Gastrocnemius medialis (tissue), 4 donors: ENCODE measurements around the gene LAMC3. TPM values are rescaled to one million over a fixed set of nuclear protein-coding genes. Genes with fewer than 3 reads are reported as not detected.
A peak's percentile ranks its signal among the peaks of the same experiment; 100 is the strongest.

Source experiments
- ATAC-seq, 2 donors: fragments of 150-250 bp; one replicate each; pipeline ENCODE4 v1.9.1; 2016
- DNase-seq, 2 donors: peaks; one replicate each; pipeline ENCODE4 v3.0.0-alpha.2; 2019
- H3K27ac ChIP-seq, 4 donors: fragments of 200-600 bp; sonication (generic); 1 replicate in 1 of 4; 2 replicates in 3 of 4; pipeline ENCODE4 v1.5.1; 2016 to 2018; ENCODE audit warnings: mild to moderate bottlenecking in 2 of 4, moderate library complexity in 1 of 4
- H3K27me3 ChIP-seq, 3 donors: fragments of 200-600 bp; sonication (generic) in 2 of 3; 1 replicate in 1 of 3; 2 replicates in 2 of 3; pipeline versions ENCODE4 v1.5.1 to v1.6.0; 2016 to 2019; ENCODE audit warnings: mild to moderate bottlenecking in 1 of 3, moderate library complexity in 1 of 3
- H3K36me3 ChIP-seq, 2 donors: fragments of 200-600 bp; sonication (generic) in 1 of 2; one replicate each; pipeline ENCODE4 v1.5.1; 2017 to 2018
- H3K4me1 ChIP-seq, 2 donors: fragments of 200-600 bp; sonication (generic) in 1 of 2; one replicate each; pipeline ENCODE4 v1.5.1; 2016 to 2017; ENCODE audit warnings: mild to moderate bottlenecking in 2 of 2
- H3K4me3 ChIP-seq, 4 donors: fragments of 200-600 bp; sonication (generic) in 3 of 4; 1 replicate in 1 of 4; 2 replicates in 3 of 4; pipeline ENCODE4 v1.5.1; 2016 to 2019; ENCODE audit warnings: mild to moderate bottlenecking in 2 of 4
- H3K9me3 ChIP-seq, 3 donors: fragments of 200-600 bp; sonication (generic) in 2 of 3; 1 replicate in 1 of 3; 2 replicates in 2 of 3; pipeline ENCODE4 v1.5.1; 2016 to 2019
- POLR2A ChIP-seq, 2 donors: fragments of 450-650 bp; IDR thresholded peaks; one replicate each; pipeline ENCODE4 v1.6.1; 2017; ENCODE audit warnings: antibody characterized with exemption in 2 of 2, mild to moderate bottlenecking in 2 of 2, moderate library complexity in 2 of 2
- in situ Hi-C, 4 donors: fragments of 200-750 bp; cut with MboI; loops; one replicate each; pipeline versions ENCODE4 v1.15.0 to v1.8.0; 2017; ENCODE audit warnings: low sequenced_read_pairs in 4 of 4
- intact Hi-C: fragments of 100-400 bp; cut with DNase I; formaldehyde crosslinking; loops from one replicate; pipeline ENCODE4 v1.15.1; 2023; ENCODE audit warnings: low total_unique reads
- total RNA-seq, 4 donors: library from RNA; depleted of rRNA; stranded (reverse); fragments of >200 nt; gene quantifications; one replicate each; pipeline versions ENCODE4 v1.1.0 to v1.2.3, GENCODE V29; 2016
- TF ChIP-seq, protein P1 (sequence below), 5 experiments: fragments of 450-650 bp in 3 of 5; fragments of 200-600 bp in 2 of 5; sonication (generic) in 2 of 5; IDR thresholded peaks in 4 of 5; conservative IDR thresholded peaks in 1 of 5; 1 replicate in 4 of 5; 2 replicates in 1 of 5; pipeline ENCODE4 v1.5.1; 2016 to 2019; ENCODE audit warnings: antibody characterized with exemption in 5 of 5, mild to moderate bottlenecking in 3 of 5, moderate library complexity in 3 of 5

Gene LAMC3
- total RNA-seq, 4 donors from 2014 or later: 0.07 to 1.5 (median 0.72) TPM

DNA sequence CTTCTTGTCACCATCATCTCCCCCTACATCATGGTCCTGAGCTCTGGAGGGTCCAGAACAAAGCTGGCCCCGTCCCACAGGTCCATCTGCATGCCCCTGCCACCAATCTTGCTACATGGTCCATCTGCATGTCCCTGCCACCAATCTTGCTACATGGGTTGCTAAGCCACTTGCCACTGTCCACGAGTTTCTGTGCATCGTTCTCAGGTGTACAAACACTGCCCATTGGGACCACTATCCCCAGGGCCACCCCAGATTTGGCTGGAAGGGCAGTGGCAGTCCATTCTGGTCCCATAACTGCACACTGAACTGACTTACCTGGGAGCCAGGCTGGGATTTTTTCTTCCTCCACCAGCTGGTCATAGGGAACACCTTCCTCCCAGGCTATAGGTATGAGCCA lies 8.0 kb upstream of the LAMC3 start:
- intact Hi-C loops (no loop called here), in situ Hi-C loops (no loop called here)
- TF ChIP-seq POLR2A (IDR thresholded peaks at IDR 0.05): no peak
- TF ChIP-seq, protein P1, sequence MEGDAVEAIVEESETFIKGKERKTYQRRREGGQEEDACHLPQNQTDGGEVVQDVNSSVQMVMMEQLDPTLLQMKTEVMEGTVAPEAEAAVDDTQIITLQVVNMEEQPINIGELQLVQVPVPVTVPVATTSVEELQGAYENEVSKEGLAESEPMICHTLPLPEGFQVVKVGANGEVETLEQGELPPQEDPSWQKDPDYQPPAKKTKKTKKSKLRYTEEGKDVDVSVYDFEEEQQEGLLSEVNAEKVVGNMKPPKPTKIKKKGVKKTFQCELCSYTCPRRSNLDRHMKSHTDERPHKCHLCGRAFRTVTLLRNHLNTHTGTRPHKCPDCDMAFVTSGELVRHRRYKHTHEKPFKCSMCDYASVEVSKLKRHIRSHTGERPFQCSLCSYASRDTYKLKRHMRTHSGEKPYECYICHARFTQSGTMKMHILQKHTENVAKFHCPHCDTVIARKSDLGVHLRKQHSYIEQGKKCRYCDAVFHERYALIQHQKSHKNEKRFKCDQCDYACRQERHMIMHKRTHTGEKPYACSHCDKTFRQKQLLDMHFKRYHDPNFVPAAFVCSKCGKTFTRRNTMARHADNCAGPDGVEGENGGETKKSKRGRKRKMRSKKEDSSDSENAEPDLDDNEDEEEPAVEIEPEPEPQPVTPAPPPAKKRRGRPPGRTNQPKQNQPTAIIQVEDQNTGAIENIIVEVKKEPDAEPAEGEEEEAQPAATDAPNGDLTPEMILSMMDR (IDR thresholded peaks at IDR 0.05 in 4 of 5, conservative IDR thresholded peaks at IDR 0.05 in 1 of 5): no peak
- no peaks in the 10 kb centered on the region for H3K4me1 ChIP-seq
- H3K4me3 ChIP-seq: no peak overlapping the region
- no peaks in the 10 kb centered on the region for H3K36me3 ChIP-seq
- ATAC-seq: no peak
- no peaks in the 10 kb centered on the region for H3K9me3 ChIP-seq
- H3K27me3 ChIP-seq: peaks cover 23 to 35% (median 35%) of the 10 kb centered on the region in 3 donors
- no peak for DNase-seq
- no peak overlapping the region for H3K27ac ChIP-seq

DNA sequence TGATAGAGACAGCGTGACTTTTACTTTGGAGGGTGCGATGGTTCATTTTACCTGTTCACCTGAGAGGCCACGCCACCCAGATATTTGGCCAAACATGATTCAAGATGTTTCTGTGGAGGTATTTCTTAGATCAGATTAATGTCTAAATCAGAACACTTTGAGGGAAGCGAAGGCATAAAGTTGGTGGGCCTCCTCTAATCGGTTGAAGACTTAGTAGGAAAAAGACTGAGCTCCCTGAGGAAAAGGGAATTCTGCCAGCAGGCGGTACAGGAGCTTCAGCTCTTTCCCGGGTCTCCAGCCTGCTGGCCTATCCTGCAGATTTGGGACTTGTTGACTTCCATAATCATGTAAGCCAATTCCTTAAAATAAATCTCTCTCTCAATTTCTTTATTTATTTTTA lies 7.0 kb upstream of the LAMC3 start:
- DNase-seq (no peak), ATAC-seq (no peak)
- Histone ChIP-seq H3K4me1 (no peaks in the 10 kb centered on the region), H3K27me3 (peaks cover 28 to 36% (median 35%) of the 10 kb centered on the region in 3 donors), H3K27ac (no peak overlapping the region), H3K36me3 (no peaks in the 10 kb centered on the region), H3K4me3 (no peak overlapping the region), H3K9me3 (no peaks in the 10 kb centered on the region)
- in situ Hi-C loops (no loop called here), intact Hi-C loops (no loop called here)
- TF ChIP-seq, protein P1 (IDR thresholded peaks at IDR 0.05 in 4 of 5, conservative IDR thresholded peaks at IDR 0.05 in 1 of 5): no peak
- no peak for TF ChIP-seq POLR2A (IDR thresholded peaks at IDR 0.05)

DNA sequence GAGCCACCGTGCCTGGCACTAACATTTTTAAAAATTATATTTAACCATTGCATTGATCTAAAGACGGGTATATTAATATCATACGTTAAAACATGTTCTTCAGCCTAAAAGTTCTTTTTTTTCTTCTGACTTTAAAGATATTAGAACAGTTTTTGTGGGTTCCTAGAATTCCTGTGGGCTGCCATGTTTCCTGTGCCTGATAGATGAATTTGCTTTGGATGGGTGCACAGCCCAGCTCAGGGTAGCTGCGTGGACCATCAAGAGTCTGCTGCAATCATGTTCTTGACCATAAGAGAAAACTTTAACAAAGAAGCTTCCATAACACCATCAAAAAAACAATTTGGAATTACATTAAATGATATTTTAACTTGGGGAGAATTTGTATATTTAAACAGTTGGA lies 2.4 kb upstream of the LAMC3 start:
- no peak for DNase-seq
- Histone ChIP-seq H3K9me3 (no peaks in the 10 kb centered on the region), H3K36me3 (no peaks in the 10 kb centered on the region), H3K4me3 (no peak overlapping the region), H3K27me3 (peaks cover 33 to 40% (median 36%) of the 10 kb centered on the region in 3 donors), H3K27ac (no peak overlapping the region), H3K4me1 (no peaks in the 10 kb centered on the region)
- no peak for ATAC-seq
- no peak for TF ChIP-seq POLR2A (IDR thresholded peaks at IDR 0.05)
- TF ChIP-seq, protein P1 (IDR thresholded peaks at IDR 0.05 in 4 of 5, conservative IDR thresholded peaks at IDR 0.05 in 1 of 5): no peak
- intact Hi-C loops: no loop called here
- in situ Hi-C loops: no loop called here

- H3K9me3 ChIP-seq: no peaks in the 10 kb centered on the region
- in situ Hi-C loops (no loop called here), intact Hi-C loops (no loop called here)
- H3K4me1 ChIP-seq: no peaks in the 10 kb centered on the region
- no peak overlapping the region for H3K4me3 ChIP-seq
- H3K27me3 ChIP-seq: peaks cover 31 to 42% (median 35%) of the 10 kb centered on the region in 3 donors
- H3K27ac ChIP-seq: no peak overlapping the region
- DNase-seq: no peak
- no peak for TF ChIP-seq POLR2A (IDR thresholded peaks at IDR 0.05)
- TF ChIP-seq, protein P1 (IDR thresholded peaks at IDR 0.05 in 4 of 5, conservative IDR thresholded peaks at IDR 0.05 in 1 of 5): no peak
- ATAC-seq: no peak
- H3K36me3 ChIP-seq: no peaks in the 10 kb centered on the region
These were observed 888 bp upstream of the LAMC3 start for GRCh38 chr9:131008086-131008485.

DNA sequence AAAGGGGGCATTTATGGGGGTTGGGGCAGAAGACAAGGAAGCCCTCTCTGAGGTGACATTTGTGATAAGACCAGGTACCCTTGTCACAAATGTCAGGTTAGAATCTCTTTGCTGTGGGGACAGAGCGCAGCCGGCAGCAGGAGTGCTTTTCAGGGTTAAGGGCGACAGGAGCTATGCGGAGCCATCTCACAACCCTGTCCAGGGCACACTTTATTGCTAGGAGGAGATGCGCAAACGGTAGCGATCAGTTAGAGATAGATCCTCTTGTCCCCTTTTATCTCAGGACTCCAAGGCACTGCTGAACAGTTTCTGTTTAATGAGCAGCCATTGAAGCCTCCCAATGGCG lies 438 bp upstream of the LAMC3 start:
- peak overlapping the region in 1 of 4 donors; percentile 29 for H3K4me3 ChIP-seq
- no peaks in the 10 kb centered on the region for H3K36me3 ChIP-seq
- H3K27me3 ChIP-seq: peaks cover 31 to 42% (median 35%) of the 10 kb centered on the region in 3 donors
- no peaks in the 10 kb centered on the region for H3K4me1 ChIP-seq
- in situ Hi-C loops (no loop called here), intact Hi-C loops (no loop called here)
- H3K27ac ChIP-seq: no peak overlapping the region
- ATAC-seq (no peak), DNase-seq (no peak)
- TF ChIP-seq, protein P1 (IDR thresholded peaks at IDR 0.05 in 4 of 5, conservative IDR thresholded peaks at IDR 0.05 in 1 of 5): no peak
- no peak for TF ChIP-seq POLR2A (IDR thresholded peaks at IDR 0.05)
- H3K9me3 ChIP-seq: no peaks in the 10 kb centered on the region
